Neural cell (in vitro differentiated cells): ENCODE results near the gene NIFK.

Experiments used
- CTCF ChIP-seq: fragments of 450-650 bp; IDR thresholded peaks from 2 replicates; pipeline ENCODE4 v1.5.1; 2014; ENCODE audit warnings: antibody characterized with exemption, mild to moderate bottlenecking, moderate library complexity; ENCODE audit not compliant: poor library complexity, severe bottlenecking
- EP300 ChIP-seq: fragments of 450-650 bp; conservative IDR thresholded peaks from 2 replicates; pipeline ENCODE4 v1.6.1; 2014; ENCODE audit warnings: antibody characterized with exemption, mild to moderate bottlenecking, moderate library complexity; ENCODE audit not compliant: poor library complexity, severe bottlenecking
- POLR2AphosphoS5 ChIP-seq: IDR thresholded peaks from 2 replicates; pipeline ENCODE4 v1.6.1; 2012
- RAD21 ChIP-seq: fragments of 450-650 bp; conservative IDR thresholded peaks from 2 replicates; pipeline ENCODE4 v1.6.1; 2014; ENCODE audit warnings: antibody characterized with exemption, mild to moderate bottlenecking, moderate library complexity
- TAF1 ChIP-seq: IDR thresholded peaks from 2 replicates; pipeline ENCODE4 v1.6.1; 2012; ENCODE audit warnings: low read depth

GRCh38 chr2:121705390-121705789 lies 31.3 kb downstream of the NIFK start:
- TF ChIP-seq TAF1 (no peak), CTCF (no peak), RAD21 (no peak), EP300 (no peak), POLR2AphosphoS5 (no peak)
